Ramos (cell line): Measurements from ENCODE around the gene RHBDL1.

Experiments used
- in situ Hi-C: fragments of 300-500 bp; cut with MboI; formaldehyde crosslinking; loops from one replicate; pipeline ENCODE4 v1.14.3; 2022; ENCODE audit warnings: low sequenced_read_pairs; ENCODE audit not compliant: unreplicated experiment

The RHBDL1 gene

DNA sequence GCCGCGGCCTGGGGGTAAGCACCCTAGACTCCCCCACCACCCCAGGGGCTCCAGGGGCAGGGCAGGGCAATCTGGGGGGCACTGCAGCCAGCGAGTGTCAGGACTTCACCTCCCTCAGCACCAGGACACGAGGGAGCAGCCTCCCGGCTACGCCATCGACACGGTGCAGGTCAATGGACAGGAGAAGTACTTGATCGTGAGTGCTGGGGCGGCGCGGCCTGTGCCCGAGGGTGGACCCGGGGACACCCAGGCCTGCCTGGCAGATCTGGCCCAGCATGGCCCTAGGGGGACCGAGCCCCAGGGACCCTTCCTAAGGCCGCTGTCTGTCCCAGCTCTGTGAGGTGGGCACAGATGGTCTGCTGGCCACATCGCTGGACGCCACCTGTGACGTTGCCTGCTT, 3.1 kb upstream of the RHBDL1 start:
- in situ Hi-C loops, result no loop called here

GRCh38 chr16:672851-673250, 2.6 kb upstream of the RHBDL1 start:
- in situ Hi-C loops, result no loop called here

- in situ Hi-C loops, result no loop called here
These were observed 2.0 kb upstream of the RHBDL1 start for GRCh38 chr16:673399-673991.

DNA sequence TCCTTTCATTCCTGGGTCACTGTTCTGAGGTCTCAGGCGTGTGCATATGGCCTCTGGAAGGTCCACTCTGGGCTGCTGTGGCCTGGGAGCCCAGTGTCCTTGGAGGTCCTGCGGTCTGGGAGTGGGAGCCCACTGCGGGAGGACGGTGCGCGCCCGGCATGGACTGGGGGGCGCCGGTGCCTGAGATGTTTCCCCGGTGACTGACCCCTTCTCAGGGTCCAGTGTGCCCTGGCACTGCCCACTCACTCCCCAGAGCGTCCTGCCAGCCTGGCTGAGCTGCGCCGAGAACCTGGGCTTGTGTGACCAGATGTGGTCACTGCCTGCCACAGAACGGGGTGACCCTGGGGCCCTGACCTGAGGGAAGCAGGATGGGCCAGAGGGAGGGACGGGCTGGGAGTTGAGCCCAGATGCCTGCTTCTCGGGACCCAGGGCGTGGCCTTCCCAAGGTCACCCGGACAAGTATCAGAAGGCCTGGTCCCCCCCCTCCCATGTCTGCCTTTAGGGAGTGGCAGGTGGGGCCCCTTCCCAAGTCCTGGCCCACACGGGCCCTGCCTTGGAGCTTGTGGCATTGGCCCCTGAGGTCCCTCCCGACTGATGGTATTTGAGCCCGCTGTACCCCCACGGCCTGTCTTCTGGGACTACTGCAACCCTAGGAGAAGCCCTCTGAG, 1.1 kb upstream of the RHBDL1 start:
- in situ Hi-C loops, result no loop called here

DNA sequence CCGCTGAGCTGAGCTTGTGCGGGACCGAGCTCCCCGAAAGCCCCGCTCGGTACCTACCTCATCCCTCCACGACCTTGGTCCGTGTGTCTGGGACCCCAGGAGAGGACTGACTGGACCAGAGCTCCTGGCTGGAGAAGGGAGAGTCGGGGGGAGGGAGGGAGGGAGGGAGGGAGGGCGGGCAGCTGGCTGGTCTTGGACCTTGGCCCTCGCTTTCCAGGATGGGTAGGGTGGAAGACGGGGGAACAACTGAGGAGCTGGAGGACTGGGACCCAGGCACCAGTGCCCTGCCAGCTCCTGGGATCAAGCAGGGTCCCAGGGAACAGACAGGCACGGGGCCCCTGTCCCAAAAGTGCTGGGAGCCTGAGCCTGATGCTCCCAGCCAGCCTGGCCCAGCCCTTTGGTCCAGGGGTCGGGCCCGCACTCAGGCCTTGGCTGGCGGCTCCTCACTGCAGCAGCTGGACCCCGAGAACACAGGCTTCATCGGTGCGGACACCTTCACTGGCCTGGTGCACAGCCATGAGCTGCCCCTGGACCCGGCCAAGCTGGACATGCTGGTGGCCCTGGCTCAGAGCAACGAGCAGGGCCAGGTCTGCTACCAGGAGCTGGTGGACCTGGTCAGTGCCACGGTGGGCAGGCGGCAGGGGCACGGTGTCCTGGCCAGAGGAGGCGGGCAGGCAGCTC, 553 bp downstream of the RHBDL1 start:
- in situ Hi-C loops, result no loop called here

GRCh38 chr16:676565-676902, 1.1 kb downstream of the RHBDL1 start:
- in situ Hi-C loops, result no loop called here

DNA sequence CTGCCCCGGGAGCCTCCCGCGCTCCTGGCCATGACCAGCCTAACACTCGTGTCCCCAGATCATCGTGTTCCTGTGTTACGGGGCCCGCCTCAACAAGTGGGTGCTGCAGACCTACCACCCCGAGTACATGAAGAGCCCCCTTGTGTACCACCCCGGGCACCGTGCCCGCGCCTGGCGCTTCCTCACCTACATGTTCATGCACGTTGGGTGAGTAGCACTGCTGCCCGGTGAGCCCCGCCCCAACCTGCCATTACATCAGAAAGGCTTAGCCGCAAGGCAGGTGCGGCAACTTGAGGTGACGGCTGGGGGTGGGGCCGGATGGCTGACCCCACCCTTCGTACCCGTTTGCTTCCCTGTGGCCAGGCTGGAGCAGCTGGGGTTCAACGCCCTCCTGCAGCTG, 1.4 kb downstream of the RHBDL1 start:
- in situ Hi-C loops, result no loop called here

DNA sequence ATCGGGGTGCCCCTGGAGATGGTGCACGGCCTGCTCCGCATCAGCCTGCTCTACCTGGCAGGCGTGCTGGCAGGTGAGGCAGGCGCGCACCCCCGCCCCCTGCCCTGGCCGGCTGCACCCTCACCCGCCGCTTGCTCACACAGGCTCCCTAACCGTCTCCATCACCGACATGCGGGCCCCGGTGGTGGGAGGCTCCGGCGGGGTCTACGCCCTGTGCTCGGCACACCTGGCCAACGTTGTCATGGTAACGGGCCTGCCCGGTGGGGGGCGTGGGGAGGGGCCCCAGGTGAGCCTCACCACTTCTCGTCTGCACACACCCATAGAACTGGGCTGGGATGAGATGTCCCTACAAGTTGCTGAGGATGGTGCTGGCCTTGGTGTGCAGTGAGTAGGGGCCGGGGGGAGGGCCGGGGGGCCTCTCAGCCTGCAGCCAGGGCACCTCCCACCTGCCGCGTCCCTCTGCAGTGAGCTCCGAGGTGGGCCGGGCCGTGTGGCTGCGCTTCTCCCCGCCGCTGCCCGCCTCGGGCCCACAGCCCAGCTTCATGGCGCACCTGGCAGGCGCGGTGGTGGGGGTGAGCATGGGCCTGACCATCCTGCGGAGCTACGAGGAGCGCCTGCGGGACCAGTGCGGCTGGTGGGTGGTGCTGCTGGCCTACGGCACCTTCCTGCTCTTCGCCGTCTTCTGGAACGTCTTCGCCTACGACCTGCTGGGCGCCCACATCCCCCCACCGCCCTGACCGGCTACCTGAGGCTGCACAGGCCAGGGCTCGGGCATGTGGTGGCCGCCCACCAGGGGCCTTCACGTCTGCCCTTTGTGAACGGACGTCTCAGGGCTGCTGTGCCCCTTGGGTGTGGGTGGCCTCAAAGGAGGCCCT, 2.1 kb downstream of the RHBDL1 start:
- in situ Hi-C loops, result no loop called here

DNA sequence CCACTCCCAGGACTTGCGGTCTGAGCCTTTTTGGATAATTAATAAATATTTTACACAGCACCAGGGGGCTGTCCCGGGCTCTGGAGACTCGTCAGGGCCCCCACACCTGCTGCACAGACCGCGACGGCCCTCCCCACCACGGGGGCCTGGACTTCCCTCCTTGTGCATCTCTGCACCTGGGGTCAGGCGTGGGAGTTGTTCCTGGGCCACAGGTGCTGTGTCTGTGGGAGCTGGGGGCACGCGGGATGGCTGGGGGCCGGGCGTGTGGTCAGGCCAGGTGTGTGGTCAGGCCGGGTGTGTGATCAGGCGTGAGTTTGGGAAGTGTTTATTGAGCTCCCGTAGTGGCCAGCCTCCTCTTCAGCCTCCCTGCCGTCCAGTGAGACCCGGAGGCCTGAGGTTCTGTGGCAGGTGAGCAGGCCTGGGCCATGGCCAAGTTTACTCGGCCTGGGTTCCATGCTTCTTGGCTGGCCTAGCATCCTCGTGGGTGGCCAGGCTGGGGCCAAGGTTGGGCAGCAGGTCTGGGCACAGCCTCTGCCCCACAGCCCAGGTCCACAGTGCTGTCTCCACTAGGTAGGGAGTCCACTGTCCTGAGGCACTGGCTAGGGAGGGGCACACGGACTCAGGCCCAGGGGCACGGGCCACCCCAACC, 2.9 kb downstream of the RHBDL1 start:
- in situ Hi-C loops, result no loop called here

GRCh38 chr16:678858-679813, 3.7 kb downstream of the RHBDL1 start:
- in situ Hi-C loops, result no loop called here

GRCh38 chr16:679814-680624, 4.5 kb downstream of the RHBDL1 start, which contains the start of gene STUB1:
Gene STUB1 (plus strand): TSS chr16:680410. CDS start chr16:680526, 116 bp downstream.
- in situ Hi-C loops, result no loop called here

- in situ Hi-C loops, result no loop called here
These were observed 5.1 kb downstream of the RHBDL1 start for GRCh38 chr16:680625-680945.

GRCh38 chr16:680967-681745, 5.7 kb downstream of the RHBDL1 start:
- in situ Hi-C loops, result no loop called here

DNA sequence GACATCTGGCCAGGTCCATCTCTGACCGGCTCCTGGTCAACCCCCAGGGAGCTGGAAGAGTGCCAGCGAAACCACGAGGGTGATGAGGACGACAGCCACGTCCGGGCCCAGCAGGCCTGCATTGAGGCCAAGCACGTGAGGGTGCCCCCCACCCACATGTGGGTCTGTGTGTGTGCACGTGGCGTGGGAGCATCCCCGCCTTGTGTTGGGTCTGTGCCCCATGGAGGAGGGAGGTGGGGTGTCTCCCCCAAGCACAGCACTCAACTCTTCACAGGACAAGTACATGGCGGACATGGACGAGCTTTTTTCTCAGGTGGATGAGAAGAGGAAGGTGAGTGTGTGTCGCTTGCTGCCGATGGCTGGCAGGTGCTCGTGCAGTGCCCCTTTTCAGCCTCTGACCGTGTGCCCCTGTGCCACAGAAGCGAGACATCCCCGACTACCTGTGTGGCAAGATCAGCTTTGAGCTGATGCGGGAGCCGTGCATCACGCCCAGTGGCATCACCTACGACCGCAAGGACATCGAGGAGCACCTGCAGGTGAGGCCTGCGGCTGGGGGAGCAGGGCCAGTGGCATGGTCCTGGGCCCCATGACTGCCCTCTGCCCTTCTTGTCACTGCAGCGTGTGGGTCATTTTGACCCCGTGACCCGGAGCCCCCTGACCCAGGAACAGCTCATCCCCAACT, 6.4 kb downstream of the RHBDL1 start:
- in situ Hi-C loops, result no loop called here

DNA sequence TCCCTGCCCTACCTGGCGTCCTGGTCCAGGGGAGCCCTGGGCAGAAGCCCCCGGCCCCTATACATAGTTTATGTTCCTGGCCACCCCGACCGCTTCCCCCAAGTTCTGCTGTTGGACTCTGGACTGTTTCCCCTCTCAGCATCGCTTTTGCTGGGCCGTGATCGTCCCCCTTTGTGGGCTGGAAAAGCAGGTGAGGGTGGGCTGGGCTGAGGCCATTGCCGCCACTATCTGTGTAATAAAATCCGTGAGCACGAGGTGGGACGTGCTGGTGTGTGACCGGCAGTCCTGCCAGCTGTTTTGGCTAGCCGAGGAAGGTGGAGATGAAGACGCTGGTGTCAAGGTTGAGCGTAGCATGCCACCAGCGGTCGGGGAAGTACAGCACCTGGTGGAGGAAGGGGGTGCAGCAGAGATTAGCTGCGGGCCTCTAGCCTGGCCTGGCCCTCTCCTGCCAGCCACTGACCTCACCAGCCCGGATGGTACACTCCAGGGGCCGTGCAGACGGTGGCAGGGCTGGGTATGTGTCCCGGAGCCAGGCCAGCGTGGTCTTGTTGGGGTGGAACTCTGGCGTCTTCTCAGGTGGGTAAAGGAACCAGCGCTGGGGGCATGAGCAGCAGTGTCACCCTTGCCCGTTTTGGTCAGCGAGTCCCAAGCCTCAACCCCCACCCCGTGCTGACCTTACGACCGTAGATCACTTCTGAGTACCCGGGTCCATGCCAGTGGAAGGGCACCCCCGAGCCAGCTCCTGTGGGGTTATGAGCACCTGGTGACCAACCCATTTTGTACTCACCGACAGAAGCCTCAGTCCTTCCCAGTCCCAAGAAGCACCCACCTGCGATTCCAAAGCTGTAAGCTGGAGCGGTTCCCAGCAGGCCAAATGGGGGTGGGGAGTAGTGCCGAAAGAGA, 7.3 kb downstream of the RHBDL1 start:
- in situ Hi-C loops, result no loop called here

GRCh38 chr16:683396-684070, 8.1 kb downstream of the RHBDL1 start:
- in situ Hi-C loops, result no loop called here
